B cell (primary cell): Measurements from ENCODE around the gene C1QL1. TPM values are rescaled to one million over a fixed set of nuclear protein-coding genes. Genes with fewer than 3 reads are reported as not detected.
"Not testable (repeated sequence)": the region's sequence is repeated elsewhere in the genome, so short reads cannot be mapped to it uniquely, and the experiment has no call there.

Experiments
- ATAC-seq: fragments of 200-7000 bp; cut with Tn5 transposase; one replicate; pipeline ENCODE4 v1.10.0; 2021; ENCODE audit warnings: low read depth, mild to moderate bottlenecking, moderate number of reproducible peaks, moderate library complexity
- CTCF ChIA-PET: fragments of 350-600 bp; sonication (Branson Sonifier 250); formaldehyde crosslinking; loops from one replicate; lab custom pipeline; 2021; ENCODE audit warnings: antibody characterized with exemption, inconsistent platforms; lab: Charles Lee
- POLR2A ChIA-PET: fragments of 350-600 bp; sonication (Branson Sonifier 250); formaldehyde crosslinking; loops from one replicate; lab custom pipeline; 2021; ENCODE audit warnings: antibody characterized with exemption; lab: Charles Lee
- DNase-seq: peaks from one replicate; pipeline ENCODE4 v3.0.0; 2013
- H2AFZ ChIP-seq: 2 replicates; pipeline ENCODE4 v1.6.1; 2012; ENCODE audit warnings: mild to moderate bottlenecking, low read depth, low read length; ENCODE audit not compliant: insufficient read depth, poor library complexity, severe bottlenecking
- H3K27ac ChIP-seq, 2 donors: 1 replicate in 1 of 2; 2 replicates in 1 of 2; pipeline ENCODE4 v1.5.1; 2012 to 2013; ENCODE audit warnings: low read length in 2 of 2, mild to moderate bottlenecking in 2 of 2, moderate library complexity in 1 of 2
- H3K27me3 ChIP-seq, 4 experiments: fragments of 200-600 bp in 1 of 4; sonication (generic) in 1 of 4; replicated peaks in 1 of 4; 1 replicate in 2 of 4; 2 replicates in 2 of 4; pipeline versions ENCODE4 v1.6.1 to v1.7.0; 2013 to 2016; ENCODE audit warnings: low read length in 3 of 4, mild to moderate bottlenecking in 2 of 4, mixed read lengths in 1 of 4, moderate library complexity in 1 of 4; ENCODE audit not compliant: insufficient read depth in 4 of 4, control insufficient read depth in 3 of 4; ENCODE audit errors: control extremely low read depth in 1 of 4
- H3K36me3 ChIP-seq, 2 experiments: replicated peaks in 1 of 2; 1 replicate in 1 of 2; 2 replicates in 1 of 2; pipeline versions ENCODE4 v1.6.1 to v1.7.1; 2013; ENCODE audit warnings: low read length in 1 of 2; ENCODE audit not compliant: insufficient read depth in 2 of 2, control insufficient read depth in 1 of 2; ENCODE audit errors: control extremely low read depth in 1 of 2, extremely low read depth in 1 of 2
- H3K4me1 ChIP-seq, 2 donors: fragments of 200-600 bp in 1 of 2; sonication (generic) in 1 of 2; 1 replicate in 1 of 2; 2 replicates in 1 of 2; pipeline versions ENCODE4 v1.5.1 to v1.6.1; 2013 to 2017; ENCODE audit warnings: low read length in 2 of 2; ENCODE audit not compliant: control insufficient read depth in 2 of 2, insufficient read depth in 2 of 2
- H3K4me2 ChIP-seq: replicated peaks from 2 replicates; pipeline ENCODE3; 2012; ENCODE audit warnings: mild to moderate bottlenecking, low read depth, low read length; ENCODE audit not compliant: poor library complexity, severe bottlenecking
- H3K4me3 ChIP-seq, 5 experiments: fragments of 200-600 bp in 1 of 5; sonication (generic) in 1 of 5; 1 replicate in 3 of 5; 2 replicates in 2 of 5; pipeline versions ENCODE4 v1.5.1 to v1.7.0; 2011 to 2016; ENCODE audit warnings: low read length in 4 of 5, mild to moderate bottlenecking in 4 of 5, low read depth in 2 of 5, control low read depth in 1 of 5, moderate library complexity in 1 of 5; ENCODE audit not compliant: insufficient read depth in 1 of 5; ENCODE audit errors: control extremely low read depth in 1 of 5, extremely low read depth in 1 of 5
- H3K79me2 ChIP-seq: fragments of 200-600 bp; sonication (generic); one replicate; pipeline ENCODE4 v1.6.0; 2016; ENCODE audit warnings: low read length; ENCODE audit not compliant: control insufficient read depth, insufficient read depth
- H3K9ac ChIP-seq: fragments of 200-600 bp; sonication (generic); 2 replicates; pipeline ENCODE4 v1.6.1; 2017; ENCODE audit warnings: mild to moderate bottlenecking, low read length, moderate library complexity
- H3K9me3 ChIP-seq, 3 donors: one replicate each; pipeline versions ENCODE4 v1.6.1 to v1.7.1; 2013; ENCODE audit warnings: low read length in 2 of 3; ENCODE audit not compliant: control insufficient read depth in 2 of 3, insufficient read depth in 1 of 3; ENCODE audit errors: control extremely low read depth in 1 of 3
- H4K20me1 ChIP-seq: 2 replicates; pipeline ENCODE4 v1.6.0; 2012; ENCODE audit warnings: mild to moderate bottlenecking, low read length; ENCODE audit not compliant: insufficient read depth, control insufficient read depth, poor library complexity, severe bottlenecking
- H3K27ac Mint-ChIP-seq: one replicate; pipeline ENCODE4 v1.8.0; 2021; ENCODE audit warnings: mixed read lengths
- H3K27me3 Mint-ChIP-seq: one replicate; pipeline ENCODE4 v1.8.0; 2021; ENCODE audit warnings: mixed read lengths
- H3K4me1 Mint-ChIP-seq: one replicate; pipeline ENCODE4 v1.8.0; 2021; ENCODE audit warnings: mixed read lengths
- H3K4me3 Mint-ChIP-seq: one replicate; pipeline ENCODE4 v1.8.0; 2021; ENCODE audit warnings: mixed read lengths
- H3K9me3 Mint-ChIP-seq: one replicate; pipeline ENCODE4 v1.8.0; 2022; ENCODE audit warnings: mixed read lengths; ENCODE audit not compliant: insufficient read depth
- CTCF ChIP-seq: fragments of 200-600 bp; IDR thresholded peaks from one replicate; pipeline ENCODE4 v1.8.0; 2022; ENCODE audit warnings: antibody characterized with exemption, mild to moderate bottlenecking
- EZH2 ChIP-seq: IDR thresholded peaks from 2 replicates; pipeline ENCODE4 v1.6.1; 2012; ENCODE audit warnings: borderline replicate concordance, low read depth, mild to moderate bottlenecking, moderate library complexity, low read length; ENCODE audit not compliant: insufficient read depth, poor library complexity, severe bottlenecking
- WGBS: methylation state at CpG from one replicate; pipeline ENCODE4 v1.1.5; 2013; ENCODE audit warnings: missing lambda C conversion rate; ENCODE audit not compliant: insufficient coverage; 5-methylcytosine and 5-hydroxymethylcytosine counted together
- intact Hi-C: fragments of 100-400 bp; cut with micrococcal nuclease; formaldehyde crosslinking; loops from one replicate; pipeline ENCODE4 v1.10.0; 2022
- polyA plus RNA-seq: library from polyadenylated mRNA; depleted of rRNA; stranded (reverse); fragments of >200 nt; gene quantifications from 2 replicates; pipeline ENCODE4 v1.2.3, GENCODE V29; 2012
- total RNA-seq, 2 donors: library from RNA; stranded (reverse); fragments of 120-200 nt in 1 of 2; gene quantifications; 1 replicate in 1 of 2; 2 replicates in 1 of 2; pipeline versions ENCODE4 v1.2.3 to v1.2.4, GENCODE V29; 2013 to 2022

Gene C1QL1
- total and polyA plus RNA-seq, 2 donors (not counting 1 experiment from before 2014, with no cell fraction given) = not detected

- H3K9me3 ChIP-seq, POLR2A ChIA-PET, H3K27me3 Mint-ChIP-seq, DNase-seq, H3K4me2 ChIP-seq, H4K20me1 ChIP-seq, ATAC-seq, H3K36me3 ChIP-seq, H3K9me3 Mint-ChIP-seq, H3K4me3 Mint-ChIP-seq, H3K27ac ChIP-seq, H3K27ac Mint-ChIP-seq, H3K4me3 ChIP-seq, H3K27me3 ChIP-seq, H3K9ac ChIP-seq, H3K4me1 Mint-ChIP-seq, CTCF ChIA-PET, H2AFZ ChIP-seq, intact Hi-C loops: not testable (repeated sequence)
- H3K4me1 ChIP-seq = peaks cover 7 to 15% of the 10 kb centered on the region in 2 donors
- H3K79me2 ChIP-seq = peaks cover 49% of the 10 kb centered on the region
- 100% methylated on average over 8 of the region's 10 CpGs for WGBS
Measured at GRCh38 chr17:44945652-44946051, 22.5 kb downstream of the C1QL1 start.

- Histone ChIP-seq H3K27ac (no peak overlapping the region), H4K20me1 (no peaks in the 10 kb centered on the region), H3K4me1 (peaks cover 4 to 7% of the 10 kb centered on the region in 2 donors), H3K36me3 (no peaks in the 10 kb centered on the region), H3K9ac (no peak overlapping the region), H2AFZ (peak overlapping the region; percentile 33), H3K9me3 (peaks cover 0 to 5% (median 0%) of the 10 kb centered on the region in 3 donors), H3K27me3 (peaks cover 0 to 4% (median 4%) of the 10 kb centered on the region in 4 experiments), H3K79me2 (peaks cover 49% of the 10 kb centered on the region), H3K4me2 (no peak overlapping the region), H3K4me3 (no peak overlapping the region)
- Mint-ChIP-seq H3K9me3 (peaks cover 3% of the 10 kb centered on the region), H3K27me3 (peaks cover 6% of the 10 kb centered on the region), H3K4me1 (no peaks in the 10 kb centered on the region), H3K4me3 (no peak overlapping the region), H3K27ac (no peak overlapping the region)
- TF ChIP-seq CTCF = no peak
- no peak for TF ChIP-seq EZH2
- ATAC-seq (no peak), DNase-seq (no peak)
- intact Hi-C loops = no loop called here
- ChIA-PET POLR2A (no interaction called here), CTCF (no interaction called here)
- 100% methylated on average over 1 of the region's 4 CpGs for WGBS
Measured at GRCh38 chr17:44942456-44942855, 25.6 kb downstream of the C1QL1 start.
